GM12873 (cell line): ENCODE data around the gene ASCL5.

Source experiments
- CTCF ChIP-seq: IDR thresholded peaks from 2 replicates; pipeline ENCODE4 v1.5.1; 2012; ENCODE audit warnings: low read depth, mild to moderate bottlenecking, moderate library complexity, low read length, control low read depth; ENCODE audit not compliant: insufficient read depth; ENCODE audit errors: missing control alignments

Gene ASCL5

DNA sequence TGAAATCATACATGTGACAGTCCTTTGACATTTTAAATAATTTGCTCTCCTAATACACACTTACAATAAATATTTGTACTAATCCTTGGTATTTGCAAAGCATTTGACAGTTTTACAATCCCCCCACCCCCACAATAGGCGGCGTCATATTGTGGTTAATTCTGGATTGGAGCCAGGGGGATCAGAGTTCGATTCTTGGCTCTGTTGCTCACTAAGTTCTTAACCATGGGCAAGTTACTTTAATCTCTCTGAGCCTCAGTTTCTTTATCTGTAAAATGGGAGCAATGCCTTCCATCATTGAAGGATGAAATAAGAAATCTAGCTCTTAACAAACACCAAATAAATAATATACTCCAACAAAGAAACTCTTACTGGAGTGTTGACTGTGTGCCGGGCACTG, 38.6 kb downstream of the ASCL5 start:
- no peak for TF ChIP-seq CTCF

DNA sequence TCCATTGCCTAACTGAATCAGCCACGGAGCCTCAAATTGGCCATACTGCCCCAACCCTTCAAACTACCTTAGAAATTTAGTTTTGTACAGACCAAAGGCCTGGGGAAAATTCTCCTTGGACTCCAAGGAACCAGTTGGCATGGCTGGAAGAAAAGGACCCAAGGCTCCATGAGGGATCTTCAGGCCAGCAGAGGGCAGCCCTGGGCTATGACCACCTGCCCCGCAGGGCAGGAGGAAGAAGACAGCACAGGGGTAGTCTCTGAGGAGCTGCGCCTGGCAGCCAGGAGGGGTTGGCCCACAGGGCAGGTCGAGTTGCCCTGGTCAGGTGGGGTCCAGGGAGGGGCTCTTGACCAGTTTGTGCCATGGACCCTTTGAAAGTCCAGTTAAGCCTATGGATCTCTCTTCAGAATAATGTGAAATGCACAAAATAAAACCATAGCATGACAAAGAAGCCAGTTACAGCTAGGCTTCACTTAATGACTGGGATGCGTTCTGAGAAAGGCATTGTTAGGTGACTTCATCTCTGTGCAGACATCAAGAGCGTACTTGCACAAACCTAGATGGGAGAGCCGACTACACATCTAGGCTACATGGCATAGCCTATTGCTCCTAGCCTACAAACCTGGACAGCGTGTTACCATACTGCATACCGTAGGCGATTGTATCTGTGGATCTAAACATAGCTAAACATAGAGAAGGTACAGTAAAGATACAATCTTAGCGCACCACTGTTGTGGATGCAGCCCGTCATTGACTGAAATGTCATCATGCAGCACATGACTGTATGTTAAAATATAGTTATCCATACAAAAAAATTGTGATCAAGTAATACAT, 40.9 kb downstream of the ASCL5 start:
- peak; percentile 61 for TF ChIP-seq CTCF

GRCh38 chr1:201084295-201084694, 42.7 kb downstream of the ASCL5 start:
- TF ChIP-seq CTCF, result no peak

- TF ChIP-seq CTCF, result no peak
Measured at GRCh38 chr1:201083741-201084140, 43.2 kb downstream of the ASCL5 start.

DNA sequence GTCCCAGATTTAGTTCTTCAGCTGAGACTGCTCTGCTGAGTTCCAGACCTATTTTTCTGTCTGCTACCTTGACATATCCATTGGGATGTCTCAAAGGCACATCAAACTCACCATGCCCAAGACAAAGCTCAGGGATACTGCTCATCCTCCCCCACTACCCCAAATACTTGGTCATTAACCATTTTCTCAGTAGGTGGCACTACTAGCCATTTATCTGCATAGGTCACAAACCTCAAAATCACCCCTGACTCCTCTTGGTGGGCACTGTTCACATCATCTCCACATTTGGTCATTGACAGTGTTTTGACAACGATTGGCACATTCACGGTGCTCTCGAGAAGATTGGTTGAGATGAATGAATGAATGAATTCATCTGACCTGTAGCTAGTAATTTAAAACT, 46.8 kb downstream of the ASCL5 start:
- TF ChIP-seq CTCF, result peak; percentile 11

- no peak for TF ChIP-seq CTCF
Measured at GRCh38 chr1:201077736-201078135, 49.2 kb downstream of the ASCL5 start.

GRCh38 chr1:201077116-201077515, 49.9 kb downstream of the ASCL5 start:
- TF ChIP-seq CTCF, result no peak
